GM18517 (cell line): ENCODE data around the gene GPR4.

Experiments used
- ATAC-seq: cut with Tn5 transposase; IDR thresholded peaks from one replicate; pipeline ENCODE4 v1.9.1; 2021; ENCODE audit warnings: mild to moderate bottlenecking, moderate library complexity; ENCODE audit not compliant: unreplicated experiment

Gene GPR4

DNA sequence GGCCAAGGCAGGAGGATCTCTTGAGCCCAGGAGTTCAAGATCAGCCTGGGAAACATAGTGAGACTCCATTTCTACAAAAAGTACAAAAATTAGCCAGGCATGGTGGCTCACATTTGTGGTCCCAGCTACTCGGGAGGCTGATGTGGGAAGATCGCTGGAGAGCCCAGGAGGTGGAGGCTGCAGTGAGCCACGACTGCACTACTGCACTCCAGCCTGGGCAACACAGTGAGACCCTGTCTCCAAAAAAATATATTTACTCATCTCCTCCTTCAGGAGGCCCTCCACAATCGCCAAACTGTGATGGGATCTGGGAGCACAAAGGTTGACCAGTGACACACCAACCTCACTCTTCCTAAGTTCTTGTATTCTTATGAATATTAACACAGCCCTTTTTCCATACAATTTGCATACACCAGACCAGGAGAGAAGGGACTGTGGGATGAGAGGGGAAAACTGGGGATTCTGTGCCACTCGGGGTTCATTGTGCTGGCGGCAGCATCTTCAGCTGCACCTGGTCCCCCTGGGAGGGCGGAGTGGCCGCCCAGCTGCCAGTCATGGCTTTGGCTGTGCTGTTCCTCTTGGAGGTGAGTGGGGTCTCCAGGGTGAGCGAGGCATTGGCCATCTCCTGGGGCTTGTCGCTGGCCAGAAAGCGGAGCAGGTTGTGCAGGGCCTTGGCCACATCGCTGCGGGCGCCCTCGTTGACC, 11.6 kb downstream of the GPR4 start:
- ATAC-seq, result no peak

DNA sequence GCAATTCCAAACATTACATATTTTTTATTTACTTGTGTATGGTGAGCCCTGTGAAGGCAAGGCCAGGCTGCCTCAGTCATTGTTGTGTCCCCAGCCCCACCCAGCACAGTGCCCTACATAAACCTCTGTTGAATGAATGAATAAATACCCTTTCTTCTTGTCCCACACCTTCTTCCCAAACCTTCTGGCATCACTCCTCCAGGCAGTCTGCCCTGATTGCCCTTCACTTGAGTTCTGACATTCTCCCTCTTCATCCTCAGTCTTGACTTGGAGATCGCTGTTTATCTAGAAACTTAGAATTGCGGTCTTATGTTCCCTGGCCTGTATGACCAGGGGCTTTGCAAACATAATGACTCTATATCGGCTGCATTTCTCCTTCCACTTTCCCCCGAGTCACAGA, 12.2 kb downstream of the GPR4 start:
- ATAC-seq, result no peak

DNA sequence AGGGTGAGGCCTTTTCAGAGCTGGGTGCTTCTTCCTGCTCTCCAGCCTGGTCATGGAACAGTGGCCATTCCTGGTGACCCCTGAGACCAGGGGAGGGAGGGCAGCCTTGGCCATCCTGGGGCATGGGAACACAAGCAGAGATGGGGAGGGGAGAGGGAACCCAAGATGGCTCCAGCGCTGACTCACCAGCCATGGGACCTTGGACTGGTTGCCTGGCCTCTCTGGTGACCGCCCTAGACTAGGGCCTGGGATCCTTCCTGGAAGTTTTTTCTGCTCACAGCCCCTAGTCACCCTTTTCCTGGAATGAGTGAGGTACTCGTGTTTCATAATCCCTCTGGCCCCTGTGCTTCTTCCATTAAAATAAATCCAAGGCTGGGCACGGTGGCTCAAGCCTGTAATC, 14.1 kb downstream of the GPR4 start:
- no peak for ATAC-seq

DNA sequence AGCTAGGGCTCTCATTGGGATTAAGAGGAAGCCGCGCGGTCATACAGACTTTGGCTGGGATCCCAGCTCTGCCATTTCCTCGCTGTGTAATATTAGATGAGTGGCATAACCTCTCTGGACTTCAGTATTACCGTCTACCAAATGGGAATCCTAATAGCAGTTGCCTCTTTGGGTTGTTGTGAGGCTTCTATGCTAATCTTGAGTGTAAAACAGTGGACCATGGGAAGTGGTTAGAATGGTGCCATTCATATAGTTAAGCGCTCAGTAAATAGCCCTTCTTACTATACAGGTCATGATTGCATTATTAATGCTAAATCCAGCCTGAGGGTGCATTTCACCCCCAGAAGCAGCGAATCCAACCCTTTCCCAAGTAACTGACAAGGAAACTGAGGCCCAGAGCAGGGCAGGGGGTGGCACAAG, 16.8 kb downstream of the GPR4 start:
- no peak for ATAC-seq

DNA sequence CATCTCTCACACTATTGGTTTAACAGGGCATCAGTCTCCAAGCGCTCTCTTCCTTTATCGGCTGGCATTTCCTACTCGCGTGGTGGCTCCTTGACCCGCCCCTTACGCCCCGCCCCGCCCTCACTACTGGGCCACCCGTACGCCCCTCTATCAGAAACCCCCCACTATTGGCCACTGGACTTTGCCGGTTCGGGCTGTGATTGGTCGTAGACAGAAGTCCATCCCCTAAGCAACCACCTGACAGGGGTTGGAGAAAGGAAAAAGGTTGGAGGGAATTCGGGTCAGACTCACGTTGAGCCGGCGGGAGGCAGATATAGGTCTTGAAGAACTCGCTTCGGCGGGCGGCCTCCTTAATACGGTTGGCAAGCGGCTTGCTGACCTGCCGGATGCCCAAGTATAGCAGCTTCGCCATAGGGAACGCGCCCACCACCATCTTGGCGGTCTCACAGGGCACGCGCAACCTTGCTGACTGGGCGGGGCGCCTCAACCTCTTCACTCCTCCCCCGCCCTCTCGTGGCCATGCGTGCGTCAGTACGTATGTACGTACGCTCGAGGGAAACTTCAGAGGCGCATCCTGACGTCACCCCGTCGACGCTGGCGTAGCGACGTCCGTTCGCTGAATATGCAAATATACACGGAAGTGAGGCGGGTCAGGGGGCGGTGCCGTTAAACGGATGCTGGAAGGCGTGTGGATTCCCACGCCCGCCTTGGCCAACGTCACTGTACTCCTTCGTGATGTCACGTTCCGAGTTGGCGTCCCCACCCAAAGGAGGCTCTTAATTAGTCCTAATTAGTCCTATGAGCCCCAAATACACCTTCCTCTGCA, 17.5 kb downstream of the GPR4 start, which contains the start of gene OPA3:
Gene OPA3 (minus strand): TSS at position 471 of the 826 bp plus-strand sequence. CDS start 38 bp downstream, at position 433.
- peak; percentile 86 for ATAC-seq

DNA sequence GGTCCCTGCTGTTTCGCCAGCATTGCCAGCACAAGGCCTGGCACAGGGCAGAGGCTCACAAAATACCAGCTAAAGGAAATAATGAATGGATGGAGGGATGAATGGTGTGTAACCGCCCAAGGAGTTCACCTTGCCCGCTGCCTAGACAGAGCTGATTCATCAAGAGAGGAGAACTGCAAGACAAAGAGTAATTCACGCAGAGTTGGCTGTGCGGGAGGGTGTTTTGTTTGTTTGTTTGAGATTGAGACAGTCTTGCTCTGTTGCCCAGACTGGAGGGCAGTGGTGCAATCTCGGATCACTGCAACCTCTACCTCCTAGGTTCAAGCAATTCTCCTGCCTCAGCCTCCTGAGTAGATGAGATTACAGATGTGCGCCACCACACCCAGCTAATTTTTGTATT, 20.4 kb downstream of the GPR4 start:
- no peak for ATAC-seq

DNA sequence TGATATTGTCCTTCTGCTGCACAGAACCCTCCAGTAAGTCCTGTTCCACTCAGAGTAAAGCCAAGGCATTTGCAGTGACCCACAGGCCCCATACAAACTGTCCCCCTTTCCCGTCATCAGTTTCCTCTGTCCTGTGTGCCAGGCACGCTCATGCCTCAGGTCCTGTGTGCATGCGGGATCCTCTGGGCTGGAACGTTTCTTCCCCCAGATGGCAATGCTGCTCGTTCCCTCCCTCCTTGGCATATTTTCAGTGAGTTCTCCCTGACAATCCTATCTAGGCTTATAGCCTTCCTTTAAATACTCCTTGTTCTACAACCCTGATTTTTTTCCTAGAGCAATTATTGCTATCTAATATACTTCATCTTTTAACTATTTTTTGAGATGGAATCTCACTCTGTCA, 23.2 kb downstream of the GPR4 start:
- ATAC-seq, result no peak

DNA sequence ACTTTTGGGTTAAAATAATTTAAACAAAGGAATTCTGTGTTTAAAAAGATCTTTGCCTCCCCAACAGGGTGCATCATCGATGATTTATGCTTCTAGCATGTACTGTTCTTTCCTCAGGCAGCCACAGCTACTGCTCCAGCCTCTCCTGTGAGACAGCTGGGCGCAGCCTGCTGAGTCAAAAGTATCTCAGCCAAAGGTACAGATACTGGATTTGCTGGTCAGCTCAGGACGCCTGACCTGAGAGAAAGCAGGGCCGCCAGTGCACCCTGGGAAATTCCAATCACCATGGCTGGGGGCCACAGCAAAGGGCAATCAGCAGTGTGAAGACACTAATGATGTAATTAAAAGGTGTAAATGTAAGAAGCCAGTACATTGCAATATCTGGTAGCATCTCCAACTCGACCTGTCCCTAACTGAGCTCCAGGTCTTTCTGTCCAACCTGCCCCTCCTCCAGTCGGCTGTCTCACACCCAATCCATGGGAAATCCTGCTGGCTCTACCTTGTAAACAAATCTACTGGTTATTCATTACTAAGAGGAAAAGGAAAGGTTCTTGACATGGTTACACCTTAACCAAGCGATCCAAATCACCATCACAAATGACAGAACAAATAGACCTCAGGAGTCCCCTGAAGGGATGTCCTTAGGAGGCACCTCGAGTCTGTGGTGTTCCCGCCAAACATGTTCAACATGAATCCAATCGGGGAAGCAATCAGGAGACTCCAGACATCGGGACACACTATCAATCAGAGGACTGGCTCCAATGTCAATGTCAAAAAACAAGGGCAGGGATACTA, 24.7 kb downstream of the GPR4 start:
- ATAC-seq, result no peak

DNA sequence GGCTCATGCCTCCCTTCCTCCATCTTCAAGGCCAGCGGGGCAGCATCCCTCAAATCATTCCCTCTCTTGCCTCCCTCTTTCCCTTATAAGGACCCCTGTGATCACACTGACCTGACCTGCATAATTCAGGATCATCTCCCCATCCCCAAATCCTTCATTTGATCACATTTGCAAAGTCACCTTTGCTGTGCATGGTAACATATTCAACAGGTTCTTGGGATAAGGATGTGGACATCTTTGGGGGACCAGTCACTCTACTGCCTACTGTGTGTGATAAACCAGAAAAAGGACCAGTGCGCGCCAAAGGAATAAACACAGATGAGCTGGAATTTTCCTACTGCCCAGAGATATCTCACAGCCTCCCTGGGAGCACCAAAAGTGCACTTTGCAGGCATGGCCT, 25.3 kb downstream of the GPR4 start:
- no peak for ATAC-seq

DNA sequence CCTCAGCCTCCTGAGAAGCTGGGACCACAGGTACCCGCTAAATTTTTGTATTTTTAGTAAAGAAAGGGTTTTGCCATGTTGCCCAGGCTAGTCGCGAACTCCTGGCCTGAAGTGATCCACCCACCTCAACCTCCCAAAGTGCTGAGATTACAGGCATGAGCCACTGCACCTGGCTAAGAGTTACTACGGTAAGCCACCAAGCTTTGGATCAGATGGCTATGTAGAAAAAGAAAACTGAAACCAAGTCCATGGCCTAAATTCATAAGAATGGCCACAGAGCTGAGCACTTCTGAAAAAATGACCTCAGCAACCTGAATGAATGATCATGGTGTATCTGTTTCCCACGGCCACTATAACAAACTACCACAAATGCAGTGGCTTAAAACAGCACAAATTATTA, 26.8 kb downstream of the GPR4 start:
- ATAC-seq, result no peak

DNA sequence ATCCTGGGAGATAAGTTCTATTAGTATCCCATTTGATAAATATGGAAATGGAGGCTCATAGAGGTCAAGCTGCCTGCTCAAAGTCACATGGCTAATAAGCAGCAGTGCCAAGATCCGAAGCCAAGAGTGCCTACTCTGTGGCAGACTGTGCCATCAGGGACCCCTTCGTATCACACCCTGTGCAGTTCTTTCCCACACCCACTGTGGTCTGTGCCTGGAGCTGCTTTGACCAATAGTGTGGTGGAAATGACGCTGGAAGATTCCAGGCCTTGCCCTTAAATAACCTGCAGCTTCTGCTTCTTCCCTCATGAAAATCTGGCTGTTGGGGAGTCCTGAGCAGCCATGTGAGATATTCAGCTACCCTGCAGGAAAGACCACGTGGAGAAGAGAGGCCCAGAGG, 27.5 kb downstream of the GPR4 start:
- ATAC-seq, result no peak

DNA sequence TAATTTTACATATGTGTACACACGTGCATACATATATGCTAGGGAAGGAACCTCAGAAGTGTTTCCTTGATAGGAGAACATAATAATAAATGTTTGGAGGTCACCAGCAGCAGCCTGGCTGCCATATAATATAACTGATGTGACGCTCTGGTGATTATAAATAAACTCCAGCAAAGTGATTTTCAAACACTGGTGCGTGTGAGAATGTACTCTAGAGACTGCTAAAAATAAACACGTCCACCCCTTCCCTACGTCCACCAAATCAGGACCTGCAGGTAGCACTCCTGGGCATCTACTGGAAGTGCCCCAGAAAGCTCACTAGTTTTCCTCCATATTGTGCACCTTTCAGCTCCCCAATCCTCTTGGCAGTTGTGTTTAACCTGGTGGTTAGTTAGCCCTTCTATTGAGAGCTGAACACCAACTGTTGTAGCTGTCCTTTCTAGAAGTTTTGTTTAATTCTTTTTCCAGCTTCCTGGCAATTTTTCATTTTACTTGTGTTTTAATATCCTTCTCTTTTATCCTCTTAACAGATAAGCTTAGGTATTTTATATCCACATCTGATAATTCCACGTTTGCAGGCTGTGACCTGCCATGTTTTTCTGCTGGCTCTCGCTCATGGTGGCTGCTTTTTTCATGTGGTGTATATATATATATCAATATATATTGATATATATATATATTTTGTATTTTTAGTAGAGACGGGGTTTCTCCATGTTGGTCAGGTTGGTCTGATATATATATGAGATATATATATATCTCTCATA, 30.4 kb downstream of the GPR4 start:
- ATAC-seq, result no peak

DNA sequence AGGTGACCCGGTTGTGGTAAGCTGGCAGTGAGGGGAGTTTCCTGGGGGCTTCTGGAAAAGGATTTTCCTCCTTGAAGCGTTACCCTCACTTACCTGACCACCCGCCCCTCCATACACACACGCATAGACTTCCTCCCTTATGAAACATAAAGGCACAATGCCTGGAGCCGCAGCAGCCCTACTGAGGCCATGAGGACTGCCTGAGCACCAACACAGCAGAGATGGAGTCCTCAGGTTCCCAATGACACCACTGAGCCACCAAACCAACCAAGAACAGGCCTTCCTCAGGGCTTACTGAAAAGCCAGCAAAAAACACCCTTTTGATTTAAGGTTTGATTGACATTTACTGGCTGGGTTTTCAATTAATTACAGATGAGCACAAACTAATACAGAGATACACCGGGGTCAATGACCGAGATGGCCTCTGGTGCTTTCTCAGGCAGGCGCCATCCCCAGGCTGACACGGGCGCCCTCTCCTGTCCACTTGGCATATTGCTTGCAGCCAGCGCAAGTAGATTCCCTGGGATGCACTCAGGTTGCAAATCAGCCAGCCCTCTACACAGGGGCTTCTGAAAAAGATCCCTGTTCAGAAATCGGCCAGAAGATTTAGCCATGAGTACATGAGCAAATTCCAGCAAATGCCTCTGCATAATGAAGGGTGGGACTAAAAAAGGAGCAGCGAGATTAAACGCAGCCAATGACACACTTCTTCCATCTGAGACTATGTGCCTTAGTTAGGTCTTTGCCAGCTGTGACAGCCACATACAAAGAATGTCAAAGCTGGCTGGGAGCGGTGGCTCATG, 32.2 kb downstream of the GPR4 start:
- no peak for ATAC-seq

DNA sequence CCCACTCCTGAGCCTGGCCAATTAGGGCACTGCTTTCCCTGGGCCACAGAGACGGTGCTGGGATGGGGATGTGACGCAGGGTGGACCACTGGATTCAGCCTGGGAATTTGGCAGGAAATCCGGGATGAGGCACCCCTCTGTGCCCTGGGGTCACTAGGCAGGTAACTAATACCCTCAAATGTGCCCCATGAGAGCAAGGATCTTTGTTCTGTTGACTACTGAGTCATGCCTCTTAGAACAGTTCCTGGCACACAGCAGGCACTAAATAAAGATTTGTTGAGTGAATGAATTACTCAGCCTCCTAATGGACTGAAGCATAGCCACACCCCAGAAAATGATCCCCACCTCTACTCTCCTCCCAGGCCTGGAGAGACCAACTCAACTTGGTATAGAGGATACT, 33.3 kb downstream of the GPR4 start:
- ATAC-seq, result no peak

DNA sequence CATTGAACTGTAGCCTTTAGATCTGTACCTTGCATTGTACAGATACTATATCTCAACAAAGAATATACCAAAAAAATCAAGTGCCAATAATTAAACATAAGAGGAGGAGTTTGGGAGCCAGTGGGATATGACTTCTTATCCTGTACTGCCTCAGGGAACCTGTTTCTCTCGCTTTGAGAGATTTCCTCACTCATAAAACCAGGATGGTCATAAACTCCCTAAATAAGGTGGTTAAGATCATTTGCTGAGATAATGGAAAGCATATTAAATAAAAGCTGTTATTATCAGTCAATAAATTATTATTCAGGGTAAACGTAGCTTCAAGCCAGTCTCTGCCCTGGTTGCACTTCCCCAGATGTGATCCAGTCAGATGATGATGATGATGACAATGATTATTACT, 34.4 kb downstream of the GPR4 start:
- no peak for ATAC-seq

DNA sequence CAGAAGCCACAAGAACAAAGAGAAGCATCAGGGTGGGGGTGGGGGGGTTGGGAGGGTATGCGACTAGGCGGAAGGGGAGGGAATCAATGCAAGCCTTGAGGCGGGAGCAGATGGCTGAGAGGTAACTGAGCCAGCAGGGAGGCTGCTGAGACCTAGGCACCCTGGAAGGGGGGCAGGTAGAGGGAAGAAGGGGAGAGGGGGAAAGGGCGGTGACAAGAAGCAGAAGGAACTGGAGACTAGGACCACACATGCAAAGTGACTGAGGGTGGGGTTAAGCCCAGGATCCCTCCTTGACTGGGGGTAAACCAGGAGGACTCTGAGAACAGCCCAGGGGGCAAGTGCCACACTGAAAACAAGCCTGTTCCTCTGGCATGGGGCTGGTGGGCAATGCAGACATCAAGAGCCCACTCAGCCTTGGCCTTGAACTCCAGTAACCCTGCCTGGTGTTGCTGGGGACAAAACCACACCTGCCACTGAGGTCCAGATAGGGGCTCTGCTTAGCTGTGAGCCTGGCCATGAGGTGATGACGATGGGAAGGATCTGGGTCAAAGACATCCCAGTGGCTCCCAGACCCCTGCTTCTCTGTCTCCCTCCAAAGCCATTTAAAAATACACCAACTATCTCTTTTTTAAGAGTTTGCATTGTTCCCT, 37.8 kb downstream of the GPR4 start:
- ATAC-seq, result no peak

DNA sequence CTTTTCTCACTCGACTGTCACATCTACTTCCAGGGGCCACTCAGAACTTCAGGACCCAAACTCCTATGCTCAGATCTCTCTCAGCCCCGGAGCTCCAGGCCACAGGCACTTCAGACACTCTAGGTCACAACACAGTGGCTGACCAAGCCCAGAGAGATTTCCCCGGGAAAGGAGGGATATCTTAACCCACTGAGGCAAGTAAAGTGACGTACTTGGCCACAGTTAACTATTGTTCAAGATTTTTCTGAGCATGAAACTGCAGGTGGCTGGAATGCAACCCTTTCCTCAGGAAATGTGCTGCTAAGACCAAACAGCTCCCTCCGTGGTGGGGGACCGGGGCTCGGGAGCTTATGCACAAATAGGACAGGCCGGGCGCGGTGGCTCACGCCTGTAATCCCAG, 41.3 kb downstream of the GPR4 start:
- no peak for ATAC-seq

DNA sequence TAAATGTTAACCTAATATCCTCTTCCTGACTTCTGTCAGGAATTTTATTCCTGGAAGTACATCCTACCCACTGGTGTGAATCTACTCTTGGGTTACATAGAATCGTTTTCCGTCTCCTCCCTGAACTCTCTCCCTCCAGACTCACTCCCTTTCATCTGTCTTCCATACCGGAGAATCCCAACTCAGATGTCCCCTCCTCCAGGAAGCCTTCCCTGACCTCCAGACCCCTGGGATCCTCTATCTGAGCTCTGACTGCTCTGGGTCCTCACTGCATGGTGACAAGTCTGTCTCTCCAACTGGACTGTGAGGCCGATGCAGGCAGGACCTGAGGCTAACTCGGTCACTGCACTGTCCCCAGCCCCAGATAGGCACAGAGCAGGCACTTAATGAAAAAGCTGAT, 42.0 kb downstream of the GPR4 start:
- ATAC-seq, result no peak

DNA sequence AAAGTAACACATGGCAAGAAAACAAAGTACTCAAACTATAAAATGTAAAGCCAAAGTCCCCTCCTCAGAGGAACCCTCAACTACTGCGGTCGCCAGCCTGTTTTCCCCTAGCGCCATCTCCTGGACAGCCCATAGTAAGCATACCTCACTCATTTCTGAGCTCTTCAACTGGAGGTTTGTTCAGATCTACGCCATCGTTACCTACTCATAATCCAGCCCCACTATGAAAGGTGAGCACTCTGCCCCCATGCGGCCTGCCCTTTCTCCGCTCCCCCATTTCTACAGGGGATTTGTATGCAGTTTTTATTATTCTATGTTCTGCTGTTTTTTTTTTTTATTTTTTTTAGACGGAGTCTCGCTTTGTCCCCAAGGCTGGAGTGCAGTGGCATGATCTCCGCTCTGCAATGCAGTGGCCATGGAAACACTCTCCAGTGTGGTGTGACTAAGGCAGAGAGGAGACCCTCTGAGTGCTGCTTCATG, 43.6 kb downstream of the GPR4 start:
- peak; percentile 59 for ATAC-seq
